Measurements from ENCODE around the gene PAQR5. TPM values are rescaled to one million over a fixed set of nuclear protein-coding genes. Genes with fewer than 3 reads are reported as not detected.
A peak's percentile ranks its signal among the peaks of the same experiment; 100 is the strongest.

The PAQR5 gene
- total and polyA plus RNA-seq, 2 donors = 1.7 to 2.6 TPM

- Histone ChIP-seq H3K27ac (ENCODE audit: low read depth) (no peak overlapping the region), H3K4me1 (ENCODE audit: insufficient read depth) (no peaks in the 10 kb centered on the region), H3K36me3 (ENCODE audit: insufficient read depth) (no peaks in the 10 kb centered on the region), H3K4me3 (ENCODE audit: low read depth, low read length) (no peak overlapping the region)
- WGBS = 85% methylated on average over 9 of the region's 9 CpGs
- no peak for DNase-seq (ENCODE audit: extremely low spot score)
These were observed 16.8 kb downstream of the PAQR5 start for GRCh38 chr15:69315402-69316110.

GRCh38 chr15:69316291-69316690, 17.6 kb downstream of the PAQR5 start:
- Histone ChIP-seq H3K27ac (ENCODE audit: low read depth) (no peak overlapping the region), H3K4me3 (ENCODE audit: low read depth, low read length) (no peak overlapping the region), H3K36me3 (ENCODE audit: insufficient read depth) (no peaks in the 10 kb centered on the region), H3K4me1 (ENCODE audit: insufficient read depth) (no peaks in the 10 kb centered on the region)
- no peak for DNase-seq (ENCODE audit: extremely low spot score)
- 90% methylated on average over 8 of the region's 8 CpGs for WGBS

GRCh38 chr15:69317392-69317841, 18.7 kb downstream of the PAQR5 start:
- DNase-seq (ENCODE audit: extremely low spot score) = no peak
- Histone ChIP-seq H3K4me1 (ENCODE audit: insufficient read depth) (no peaks in the 10 kb centered on the region), H3K27ac (ENCODE audit: low read depth) (no peak overlapping the region), H3K36me3 (ENCODE audit: insufficient read depth) (no peaks in the 10 kb centered on the region), H3K4me3 (ENCODE audit: low read depth, low read length) (no peak overlapping the region)
- WGBS = 68% methylated on average over 5 of the region's 5 CpGs

GRCh38 chr15:69318033-69318432, 19.3 kb downstream of the PAQR5 start:
- 93% methylated on average over 7 of the region's 7 CpGs for WGBS
- Histone ChIP-seq H3K27ac (ENCODE audit: low read depth) (no peak overlapping the region), H3K4me1 (ENCODE audit: insufficient read depth) (no peaks in the 10 kb centered on the region), H3K4me3 (ENCODE audit: low read depth, low read length) (no peak overlapping the region), H3K36me3 (ENCODE audit: insufficient read depth) (no peaks in the 10 kb centered on the region)
- no peak for DNase-seq (ENCODE audit: extremely low spot score)

GRCh38 chr15:69319384-69320375, 21.0 kb downstream of the PAQR5 start:
- Histone ChIP-seq H3K4me1 (ENCODE audit: insufficient read depth) (no peaks in the 10 kb centered on the region), H3K4me3 (ENCODE audit: low read depth, low read length) (no peak overlapping the region), H3K36me3 (ENCODE audit: insufficient read depth) (no peaks in the 10 kb centered on the region), H3K27ac (ENCODE audit: low read depth) (no peak overlapping the region)
- no peak for DNase-seq (ENCODE audit: extremely low spot score)
- WGBS = 77% methylated on average over 19 of the region's 19 CpGs

- peak; percentile 18 for DNase-seq (ENCODE audit: extremely low spot score)
These were observed 22.4 kb downstream of the PAQR5 start for GRCh38 chr15:69320977-69321554.

GRCh38 chr15:69323893-69324430, 25.2 kb downstream of the PAQR5 start:
- WGBS = 39% methylated on average over 5 of the region's 5 CpGs
- Histone ChIP-seq H3K27ac (ENCODE audit: low read depth) (no peak overlapping the region), H3K4me1 (ENCODE audit: insufficient read depth) (no peaks in the 10 kb centered on the region), H3K36me3 (ENCODE audit: insufficient read depth) (no peaks in the 10 kb centered on the region), H3K4me3 (ENCODE audit: low read depth, low read length) (no peak overlapping the region)
- DNase-seq (ENCODE audit: extremely low spot score) = no peak

More at GRCh38 chr15:69320977-69321554, 22.4 kb downstream of the PAQR5 start:
- no peak overlapping the region for H3K4me3 ChIP-seq (ENCODE audit: low read depth, low read length)
- no peak overlapping the region for H3K27ac ChIP-seq (ENCODE audit: low read depth)
- H3K36me3 ChIP-seq (ENCODE audit: insufficient read depth) = no peaks in the 10 kb centered on the region
- 41% methylated on average over 7 of the region's 7 CpGs for WGBS
- no peaks in the 10 kb centered on the region for H3K4me1 ChIP-seq (ENCODE audit: insufficient read depth)

- DNase-seq (ENCODE audit: extremely low spot score) = no peak
- WGBS = 91% methylated on average over 5 of the region's 5 CpGs
- Histone ChIP-seq H3K27ac (ENCODE audit: low read depth) (no peak overlapping the region), H3K36me3 (ENCODE audit: insufficient read depth) (no peaks in the 10 kb centered on the region), H3K4me1 (ENCODE audit: insufficient read depth) (no peaks in the 10 kb centered on the region), H3K4me3 (ENCODE audit: low read depth, low read length) (no peak overlapping the region)
These were observed 25.9 kb downstream of the PAQR5 start for GRCh38 chr15:69324565-69324964.

GRCh38 chr15:69325456-69325971, 26.8 kb downstream of the PAQR5 start:
- H3K27ac ChIP-seq (ENCODE audit: low read depth) = no peak overlapping the region
- WGBS = 75% methylated on average over 7 of the region's 7 CpGs
- DNase-seq (ENCODE audit: extremely low spot score) = no peak
- no peak overlapping the region for H3K4me3 ChIP-seq (ENCODE audit: low read depth, low read length)
- H3K4me1 ChIP-seq (ENCODE audit: insufficient read depth) = no peaks in the 10 kb centered on the region
- no peaks in the 10 kb centered on the region for H3K36me3 ChIP-seq (ENCODE audit: insufficient read depth)

- Histone ChIP-seq H3K4me1 (ENCODE audit: insufficient read depth) (no peaks in the 10 kb centered on the region), H3K27ac (ENCODE audit: low read depth) (no peak overlapping the region), H3K36me3 (ENCODE audit: insufficient read depth) (no peaks in the 10 kb centered on the region), H3K4me3 (ENCODE audit: low read depth, low read length) (no peak overlapping the region)
- DNase-seq (ENCODE audit: extremely low spot score) = no peak
- WGBS = 95% methylated on average over 1 of the region's 1 CpG
These were observed 29.4 kb downstream of the PAQR5 start for GRCh38 chr15:69328080-69328479.

GRCh38 chr15:69328739-69329138, 30.0 kb downstream of the PAQR5 start:
- DNase-seq (ENCODE audit: extremely low spot score) = no peak
- Histone ChIP-seq H3K4me1 (ENCODE audit: insufficient read depth) (no peaks in the 10 kb centered on the region), H3K36me3 (ENCODE audit: insufficient read depth) (no peaks in the 10 kb centered on the region), H3K27ac (ENCODE audit: low read depth) (no peak overlapping the region), H3K4me3 (ENCODE audit: low read depth, low read length) (no peak overlapping the region)
- WGBS = 78% methylated on average over 8 of the region's 8 CpGs

GRCh38 chr15:69337138-69337537, 38.4 kb downstream of the PAQR5 start:
- H3K36me3 ChIP-seq (ENCODE audit: insufficient read depth) = no peaks in the 10 kb centered on the region
- 56% methylated on average over 1 of the region's 1 CpG for WGBS
- no peak overlapping the region for H3K4me3 ChIP-seq (ENCODE audit: low read depth, low read length)
- DNase-seq (ENCODE audit: extremely low spot score) = no peak
- no peak overlapping the region for H3K27ac ChIP-seq (ENCODE audit: low read depth)
- H3K4me1 ChIP-seq (ENCODE audit: insufficient read depth) = no peaks in the 10 kb centered on the region

GRCh38 chr15:69338535-69339213, 40.0 kb downstream of the PAQR5 start:
- H3K4me3 ChIP-seq (ENCODE audit: low read depth, low read length) = no peak overlapping the region
- WGBS = 88% methylated on average over 8 of the region's 8 CpGs
- H3K36me3 ChIP-seq (ENCODE audit: insufficient read depth) = no peaks in the 10 kb centered on the region
- DNase-seq (ENCODE audit: extremely low spot score) = no peak
- no peaks in the 10 kb centered on the region for H3K4me1 ChIP-seq (ENCODE audit: insufficient read depth)
- H3K27ac ChIP-seq (ENCODE audit: low read depth) = no peak overlapping the region
